NCI-H2081 (cell line): ENCODE measurements around the gene LHX5.
"Not testable (repeated sequence)": the region's sequence is repeated elsewhere in the genome, so short reads cannot be mapped to it uniquely, and the experiment has no call there.

Source experiments
- DNase-seq, 2 experiments: peaks; one replicate each; lab custom pipeline; 2025; lab: John Stamatoyannopoulos, UW

Gene LHX5

GRCh38 chr12:113471619-113472171 lies at the start of gene LHX5:
Gene LHX5 (minus strand): TSS chr12:113471871. CDS start chr12:113471498, 373 bp downstream.
- no peak for DNase-seq

- DNase-seq: no peak
These were observed 48.0 kb upstream of the LHX5 start for GRCh38 chr12:113519464-113520307.

- DNase-seq: no peak
These were observed 43.6 kb upstream of the LHX5 start for GRCh38 chr12:113515082-113515856.

GRCh38 chr12:113514602-113515001 lies 42.9 kb upstream of the LHX5 start:
- DNase-seq: no peak

- no peak for DNase-seq
These were observed 40.9 kb upstream of the LHX5 start for GRCh38 chr12:113512568-113512967.

- no peak for DNase-seq
These were observed 35.2 kb upstream of the LHX5 start for GRCh38 chr12:113506867-113507266.

GRCh38 chr12:113505941-113506340 lies 34.3 kb upstream of the LHX5 start:
- no peak for DNase-seq

GRCh38 chr12:113504917-113505316 lies 33.2 kb upstream of the LHX5 start:
- no peak for DNase-seq

GRCh38 chr12:113500782-113501311 lies 29.2 kb upstream of the LHX5 start:
- no peak for DNase-seq

- DNase-seq: no peak
These were observed 28.6 kb upstream of the LHX5 start for GRCh38 chr12:113500306-113500675.

GRCh38 chr12:113498490-113498889 lies 26.8 kb upstream of the LHX5 start:
- DNase-seq: no peak

GRCh38 chr12:113497693-113498092 lies 26.0 kb upstream of the LHX5 start:
- DNase-seq: no peak

- DNase-seq: not testable (repeated sequence)
These were observed 24.3 kb upstream of the LHX5 start for GRCh38 chr12:113495941-113496340.

- no peak for DNase-seq
These were observed 16.7 kb upstream of the LHX5 start for GRCh38 chr12:113488322-113488721.

- DNase-seq: no peak
These were observed 15.1 kb upstream of the LHX5 start for GRCh38 chr12:113486722-113487121.

GRCh38 chr12:113485330-113485729 lies 13.7 kb upstream of the LHX5 start:
- no peak for DNase-seq

GRCh38 chr12:113482334-113482733 lies 10.7 kb upstream of the LHX5 start:
- no peak for DNase-seq

- DNase-seq: no peak
These were observed 8.8 kb upstream of the LHX5 start for GRCh38 chr12:113480336-113480971.

GRCh38 chr12:113479590-113480335 lies 8.1 kb upstream of the LHX5 start:
- no peak for DNase-seq

GRCh38 chr12:113479216-113479589 lies 7.5 kb upstream of the LHX5 start:
- DNase-seq: no peak

GRCh38 chr12:113478351-113479011 lies 6.8 kb upstream of the LHX5 start:
- no peak for DNase-seq
